Spleen (tissue), 7 donors: ENCODE data around the gene ETV7.

ENCODE experiments used
- CTCF ChIP-seq, 11 experiments: fragments of 200-600 bp in 7 of 11; fragments of 450-650 bp in 4 of 11; sonication (generic) in 4 of 11; IDR thresholded peaks in 8 of 11; conservative IDR thresholded peaks in 3 of 11; 1 replicate in 7 of 11; 2 replicates in 4 of 11; pipeline versions ENCODE4 v1.4.0 to v1.8.0; 2016 to 2021; ENCODE audit warnings: antibody characterized with exemption in 11 of 11, inconsistent platforms in 4 of 11, mild to moderate bottlenecking in 1 of 11
- POLR2AphosphoS5 ChIP-seq, 3 donors: sonication (generic); formaldehyde crosslinking; IDR thresholded peaks; one replicate each; pipeline ENCODE4 v1.5.1; 2017; ENCODE audit warnings: antibody characterized with exemption in 3 of 3
- donor health status: DM: no; HTN: no; CAD: no; lungs with moderate emphysema.
- donor health status: DM: no; HTN: no; CAD: no.
- donor health status: DM: no; HTN: no; CAD: no.

- TF ChIP-seq CTCF (IDR thresholded peaks at IDR 0.05 in 8 of 11, conservative IDR thresholded peaks at IDR 0.05 in 3 of 11): no peak
- no peak for TF ChIP-seq POLR2AphosphoS5 (IDR thresholded peaks at IDR 0.05)
Measured at GRCh38 chr6:36383606-36384005, 3.9 kb downstream of the ETV7 start.
